ENCODE data around the gene LRBA. TPM values are rescaled to one million over a fixed set of nuclear protein-coding genes. Genes with fewer than 3 reads are reported as not detected.
A peak's percentile ranks its signal among the peaks of the same experiment; 100 is the strongest.

LRBA gene
- total and polyA plus RNA-seq, 9 of the 15 experiments (the other 6 are each of a cell fraction or from before 2014, with no cell fraction given), result 24.2 to 88.7 (median 59.7) TPM

GRCh38 chr4:150773729-150774449 lies 241.2 kb downstream of the LRBA start (continued):
- TF ChIP-seq, protein P1, sequence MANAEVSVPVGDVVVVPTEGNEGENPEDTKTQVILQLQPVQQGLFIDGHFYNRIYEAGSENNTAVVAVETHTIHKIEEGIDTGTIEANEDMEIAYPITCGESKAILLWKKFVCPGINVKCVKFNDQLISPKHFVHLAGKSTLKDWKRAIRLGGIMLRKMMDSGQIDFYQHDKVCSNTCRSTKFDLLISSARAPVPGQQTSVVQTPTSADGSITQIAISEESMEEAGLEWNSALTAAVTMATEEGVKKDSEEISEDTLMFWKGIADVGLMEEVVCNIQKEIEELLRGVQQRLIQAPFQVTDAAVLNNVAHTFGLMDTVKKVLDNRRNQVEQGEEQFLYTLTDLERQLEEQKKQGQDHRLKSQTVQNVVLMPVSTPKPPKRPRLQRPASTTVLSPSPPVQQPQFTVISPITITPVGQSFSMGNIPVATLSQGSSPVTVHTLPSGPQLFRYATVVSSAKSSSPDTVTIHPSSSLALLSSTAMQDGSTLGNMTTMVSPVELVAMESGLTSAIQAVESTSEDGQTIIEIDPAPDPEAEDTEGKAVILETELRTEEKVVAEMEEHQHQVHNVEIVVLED (CRISPR knock-in tag; IDR thresholded peaks at IDR 0.05), result no peak
- TF ChIP-seq MTA1 (IDR thresholded peaks at IDR 0.05; ENCODE audit: borderline replicate concordance), result peak; percentile 30; the same call in 1 of the 2 replicates
- no peak for TF ChIP-seq CHD1 (IDR thresholded peaks at IDR 0.05; ENCODE audit: low read length)
- no peak for TF ChIP-seq ZNF518B (CRISPR knock-in tag; IDR thresholded peaks at IDR 0.05)
- peak; percentile 86 for TF ChIP-seq DPF2 (IDR thresholded peaks at IDR 0.05)
- no peak for TF ChIP-seq ZNF175 (CRISPR knock-in tag; IDR thresholded peaks at IDR 0.05; ENCODE audit: low read depth)
- TF ChIP-seq ZNF79 (CRISPR knock-in tag; IDR thresholded peaks at IDR 0.05; ENCODE audit: low read depth), result no peak
- TF ChIP-seq EGR1 (conservative IDR thresholded peaks at IDR 0.05), result no peak
- no peak for TF ChIP-seq ZNF232 (CRISPR knock-in tag; IDR thresholded peaks at IDR 0.05)
- peak; percentile 41; the same call in 1 of the 2 replicates for TF ChIP-seq GATA2 (CRISPR knock-in tag; IDR thresholded peaks at IDR 0.05)
- no peak for TF ChIP-seq ELK3 (CRISPR knock-in tag; IDR thresholded peaks at IDR 0.05)
- TF ChIP-seq MECOM (CRISPR knock-in tag; IDR thresholded peaks at IDR 0.05), result no peak; the same call in 1 of the 2 replicates
- peak; percentile 67 for TF ChIP-seq HDAC3 (IDR thresholded peaks at IDR 0.05; ENCODE audit: borderline replicate concordance, partially characterized antibody)
- no peak for TF ChIP-seq E2F3 (CRISPR knock-in tag; IDR thresholded peaks at IDR 0.05)
- TF ChIP-seq TCF3 (CRISPR knock-in tag; IDR thresholded peaks at IDR 0.05), result peak; percentile 92
- no peak for TF ChIP-seq MAFF (IDR thresholded peaks at IDR 0.05; ENCODE audit: low read length)
- TF ChIP-seq, protein P2, sequence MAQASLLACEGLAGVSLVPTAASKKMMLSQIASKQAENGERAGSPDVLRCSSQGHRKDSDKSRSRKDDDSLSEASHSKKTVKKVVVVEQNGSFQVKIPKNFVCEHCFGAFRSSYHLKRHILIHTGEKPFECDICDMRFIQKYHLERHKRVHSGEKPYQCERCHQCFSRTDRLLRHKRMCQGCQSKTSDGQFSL (CRISPR knock-in tag; IDR thresholded peaks at IDR 0.05), result no peak
- TF ChIP-seq, protein P2 (tag; IDR thresholded peaks at IDR 0.05), result no peak
- TF ChIP-seq CREB5 (CRISPR knock-in tag; IDR thresholded peaks at IDR 0.05), result no peak
- TF ChIP-seq EWSR1 (IDR thresholded peaks at IDR 0.05; ENCODE audit: borderline replicate concordance, low read depth, partially characterized antibody), result no peak

Measured in K562 (cell line).